Endothelial cell of umbilical vein (primary cell): ENCODE results near the gene CRTC2.

Source experiments
- POLR2A ChIP-seq: IDR thresholded peaks from 2 replicates; pipeline ENCODE4 v1.6.1; 2012; ENCODE audit warnings: low read depth, mild to moderate bottlenecking, control low read depth, low read length
- TF ChIP-seq, protein P1 (sequence below), 2 donors: IDR thresholded peaks; 1 replicate in 1 of 2; 2 replicates in 1 of 2; pipeline ENCODE4 v1.5.1; 2011; ENCODE audit warnings: low read length in 2 of 2, mild to moderate bottlenecking in 2 of 2, moderate library complexity in 2 of 2, control low read depth in 1 of 2, inconsistent platforms in 1 of 2, low read depth in 1 of 2; ENCODE audit not compliant: insufficient read depth in 1 of 2; ENCODE audit errors: extremely low read depth in 1 of 2

DNA sequence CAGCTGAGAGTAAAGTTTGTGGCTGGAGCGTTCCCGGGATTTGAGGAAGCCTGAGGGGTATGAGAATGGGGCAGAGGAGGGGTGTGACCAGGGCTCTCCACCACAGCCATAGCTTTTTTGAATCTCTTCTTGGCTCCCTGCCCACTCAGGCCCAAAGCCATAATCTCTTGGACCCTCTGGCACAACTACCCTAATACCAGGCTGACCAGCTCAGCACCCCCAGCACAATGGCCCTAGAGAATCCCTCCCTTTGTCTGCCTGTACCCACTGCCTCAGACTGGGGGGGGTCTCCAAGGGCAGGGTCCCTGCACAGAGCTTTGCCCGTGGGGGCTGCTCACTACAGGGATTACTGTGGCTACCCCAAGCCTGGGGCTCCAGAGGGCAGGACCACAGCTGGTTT, 19.4 kb downstream of the CRTC2 start:
- no peak for TF ChIP-seq POLR2A
- TF ChIP-seq, protein P1, sequence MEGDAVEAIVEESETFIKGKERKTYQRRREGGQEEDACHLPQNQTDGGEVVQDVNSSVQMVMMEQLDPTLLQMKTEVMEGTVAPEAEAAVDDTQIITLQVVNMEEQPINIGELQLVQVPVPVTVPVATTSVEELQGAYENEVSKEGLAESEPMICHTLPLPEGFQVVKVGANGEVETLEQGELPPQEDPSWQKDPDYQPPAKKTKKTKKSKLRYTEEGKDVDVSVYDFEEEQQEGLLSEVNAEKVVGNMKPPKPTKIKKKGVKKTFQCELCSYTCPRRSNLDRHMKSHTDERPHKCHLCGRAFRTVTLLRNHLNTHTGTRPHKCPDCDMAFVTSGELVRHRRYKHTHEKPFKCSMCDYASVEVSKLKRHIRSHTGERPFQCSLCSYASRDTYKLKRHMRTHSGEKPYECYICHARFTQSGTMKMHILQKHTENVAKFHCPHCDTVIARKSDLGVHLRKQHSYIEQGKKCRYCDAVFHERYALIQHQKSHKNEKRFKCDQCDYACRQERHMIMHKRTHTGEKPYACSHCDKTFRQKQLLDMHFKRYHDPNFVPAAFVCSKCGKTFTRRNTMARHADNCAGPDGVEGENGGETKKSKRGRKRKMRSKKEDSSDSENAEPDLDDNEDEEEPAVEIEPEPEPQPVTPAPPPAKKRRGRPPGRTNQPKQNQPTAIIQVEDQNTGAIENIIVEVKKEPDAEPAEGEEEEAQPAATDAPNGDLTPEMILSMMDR (IDR thresholded peaks at IDR 0.05; ENCODE audit: extremely low read depth in 1 of 2, insufficient read depth in 1 of 2, low read depth in 1 of 2, low read length in 2 of 2): no peak
